Femur (tissue), 1 donor: ENCODE measurements around the gene FOXR1.

Experiments
- DNase-seq: peaks from one replicate; pipeline ENCODE4 v3.0.0-alpha.2; 2017

The FOXR1 gene

GRCh38 chr11:118971646-118972045 lies at the start of gene FOXR1:
Gene FOXR1, plus strand, starts transcription at chr11:118971761. Its CDS starts 171 bp downstream, at chr11:118971932.
- DNase-seq = no peak

GRCh38 chr11:118921929-118922744 lies 49.4 kb upstream of the FOXR1 start:
- DNase-seq = peak; percentile 74

- no peak for DNase-seq
Observed at GRCh38 chr11:118922745-118923627, 48.6 kb upstream of the FOXR1 start.

GRCh38 chr11:118923721-118924587 lies 47.6 kb upstream of the FOXR1 start:
- DNase-seq = no peak

GRCh38 chr11:118924591-118925585 lies 46.7 kb upstream of the FOXR1 start:
- DNase-seq = peak; percentile 78

- DNase-seq = no peak
Observed at GRCh38 chr11:118927554-118928100, 43.9 kb upstream of the FOXR1 start.

- peak; percentile 96 for DNase-seq
Observed at GRCh38 chr11:118928101-118928869, 43.3 kb upstream of the FOXR1 start.

GRCh38 chr11:118928870-118929500 lies 42.6 kb upstream of the FOXR1 start:
- no peak for DNase-seq

- DNase-seq = peak; percentile 96
Observed at GRCh38 chr11:118929501-118930093, 42.0 kb upstream of the FOXR1 start.

- peak; percentile 87 for DNase-seq
Observed at GRCh38 chr11:118930094-118930712, 41.4 kb upstream of the FOXR1 start.

GRCh38 chr11:118931571-118931970 lies 40.0 kb upstream of the FOXR1 start:
- no peak for DNase-seq

- peak; percentile 86 for DNase-seq
Observed at GRCh38 chr11:118933486-118933885, 38.1 kb upstream of the FOXR1 start.

GRCh38 chr11:118935376-118935775 lies 36.2 kb upstream of the FOXR1 start:
- no peak for DNase-seq

GRCh38 chr11:118938491-118939403 lies 32.8 kb upstream of the FOXR1 start:
- DNase-seq = no peak

- DNase-seq = no peak
Observed at GRCh38 chr11:118939404-118939915, 32.1 kb upstream of the FOXR1 start.

GRCh38 chr11:118939953-118940598 lies 31.5 kb upstream of the FOXR1 start:
- DNase-seq = peak; percentile 73

- no peak for DNase-seq
Observed at GRCh38 chr11:118947091-118947490, 24.5 kb upstream of the FOXR1 start.
